ENCODE measurements around the gene SDR42E2.

Gene SDR42E2

DNA sequence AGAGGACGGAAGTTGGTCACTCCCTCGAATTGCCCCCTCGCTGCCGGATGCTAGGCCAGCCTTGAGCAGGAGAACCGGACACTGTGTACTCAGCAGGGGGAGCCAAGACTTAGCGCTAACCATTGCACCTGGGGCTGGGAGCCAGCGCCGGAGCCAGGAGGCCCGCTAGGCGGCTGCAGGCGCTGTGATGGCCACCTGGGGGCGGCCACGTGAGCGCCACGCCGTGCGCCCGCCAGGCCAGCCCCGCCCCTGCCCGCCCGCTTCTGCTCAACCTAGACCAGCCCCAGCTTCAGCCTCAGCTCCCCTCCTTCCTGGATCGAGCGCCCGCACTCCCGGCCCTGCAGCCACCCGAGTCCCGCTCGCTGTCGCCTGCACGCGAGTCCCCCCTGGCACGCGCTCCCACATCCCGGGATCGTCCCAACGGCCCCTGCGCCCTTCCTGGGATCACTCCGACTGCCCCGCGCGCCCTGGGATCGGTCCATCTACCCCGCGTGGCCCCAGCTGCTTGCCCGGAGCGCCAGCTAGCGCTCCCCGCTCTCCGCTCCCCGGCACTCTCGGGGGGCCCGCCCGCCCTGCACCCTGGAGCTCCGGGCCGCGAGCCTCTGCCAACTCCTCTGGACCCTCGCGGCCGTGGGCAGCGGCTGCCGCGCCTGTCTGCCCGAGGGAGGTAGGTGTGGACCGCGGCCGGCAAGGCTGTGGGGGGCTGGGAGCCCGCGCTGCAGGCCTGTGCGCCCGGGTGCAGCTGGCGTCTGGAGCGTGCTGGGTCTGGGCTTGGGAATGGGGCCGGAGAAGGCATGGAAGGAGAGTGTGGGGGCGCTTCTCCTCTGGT, 43.9 kb downstream of the SDR42E2 start, which contains the start of gene EEF2K:
TSS of gene EEF2K (plus strand) at position 266 of the 829 bp plus-strand sequence. CDS start 19,452 bp downstream, outside the sequence.
- TF ChIP-seq, protein P1, sequence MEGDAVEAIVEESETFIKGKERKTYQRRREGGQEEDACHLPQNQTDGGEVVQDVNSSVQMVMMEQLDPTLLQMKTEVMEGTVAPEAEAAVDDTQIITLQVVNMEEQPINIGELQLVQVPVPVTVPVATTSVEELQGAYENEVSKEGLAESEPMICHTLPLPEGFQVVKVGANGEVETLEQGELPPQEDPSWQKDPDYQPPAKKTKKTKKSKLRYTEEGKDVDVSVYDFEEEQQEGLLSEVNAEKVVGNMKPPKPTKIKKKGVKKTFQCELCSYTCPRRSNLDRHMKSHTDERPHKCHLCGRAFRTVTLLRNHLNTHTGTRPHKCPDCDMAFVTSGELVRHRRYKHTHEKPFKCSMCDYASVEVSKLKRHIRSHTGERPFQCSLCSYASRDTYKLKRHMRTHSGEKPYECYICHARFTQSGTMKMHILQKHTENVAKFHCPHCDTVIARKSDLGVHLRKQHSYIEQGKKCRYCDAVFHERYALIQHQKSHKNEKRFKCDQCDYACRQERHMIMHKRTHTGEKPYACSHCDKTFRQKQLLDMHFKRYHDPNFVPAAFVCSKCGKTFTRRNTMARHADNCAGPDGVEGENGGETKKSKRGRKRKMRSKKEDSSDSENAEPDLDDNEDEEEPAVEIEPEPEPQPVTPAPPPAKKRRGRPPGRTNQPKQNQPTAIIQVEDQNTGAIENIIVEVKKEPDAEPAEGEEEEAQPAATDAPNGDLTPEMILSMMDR (IDR thresholded peaks at IDR 0.05; ENCODE audit: insufficient read depth, low read depth, low read length, missing control alignments) = peak; percentile 74
- peak; percentile 97 for DNase-seq (ENCODE audit: low read depth)
- peak within 1 kb of the TSS; percentile 97 for H3K4me3 ChIP-seq (ENCODE audit: low read depth, low read length)

DNA sequence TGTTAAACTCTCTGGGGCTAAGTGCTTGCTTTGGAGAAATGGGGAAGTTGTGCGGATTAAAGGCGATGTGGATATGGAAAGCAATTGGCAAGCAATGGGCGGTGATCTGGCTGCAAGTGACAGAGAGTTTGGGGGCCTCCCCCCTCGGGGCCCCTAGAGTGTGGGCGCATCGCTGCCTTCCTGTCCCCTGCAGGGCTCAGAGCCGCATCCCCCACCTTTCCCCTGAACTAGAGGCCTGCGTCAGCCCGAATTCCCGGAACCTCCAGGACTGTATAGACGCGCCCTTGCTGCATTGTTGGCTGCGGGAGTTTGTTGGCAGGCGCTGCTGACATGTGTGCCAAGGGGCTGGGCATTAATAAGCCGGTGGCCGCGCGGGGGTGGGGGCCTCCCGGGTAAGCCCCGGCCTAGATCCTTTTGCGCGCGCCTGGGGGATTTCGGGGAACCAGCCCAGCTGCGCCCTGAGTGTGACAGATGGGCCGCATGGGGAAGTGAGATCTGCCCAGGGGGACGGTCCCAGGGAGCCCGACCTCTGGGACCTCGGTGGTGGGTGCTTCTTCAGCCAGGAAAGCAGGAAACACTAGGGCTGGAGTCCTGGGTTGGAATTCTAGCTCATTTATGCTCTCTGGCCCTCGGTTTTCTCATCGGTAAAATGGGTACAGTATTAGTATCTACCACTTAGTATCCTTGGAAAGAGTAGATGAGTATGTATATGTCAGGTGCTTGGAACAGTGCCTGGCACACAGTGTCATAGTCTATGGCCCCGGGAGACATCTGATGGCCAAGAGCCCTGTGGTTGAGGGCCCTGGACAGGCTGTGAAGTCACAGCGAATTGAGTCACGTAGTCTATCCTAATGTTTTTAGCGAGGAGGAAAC, 44.8 kb downstream of the SDR42E2 start:
- peak overlapping the region; percentile 97 for H3K4me3 ChIP-seq (ENCODE audit: low read depth, low read length)
- peak; percentile 75 for DNase-seq (ENCODE audit: low read depth)

DNA sequence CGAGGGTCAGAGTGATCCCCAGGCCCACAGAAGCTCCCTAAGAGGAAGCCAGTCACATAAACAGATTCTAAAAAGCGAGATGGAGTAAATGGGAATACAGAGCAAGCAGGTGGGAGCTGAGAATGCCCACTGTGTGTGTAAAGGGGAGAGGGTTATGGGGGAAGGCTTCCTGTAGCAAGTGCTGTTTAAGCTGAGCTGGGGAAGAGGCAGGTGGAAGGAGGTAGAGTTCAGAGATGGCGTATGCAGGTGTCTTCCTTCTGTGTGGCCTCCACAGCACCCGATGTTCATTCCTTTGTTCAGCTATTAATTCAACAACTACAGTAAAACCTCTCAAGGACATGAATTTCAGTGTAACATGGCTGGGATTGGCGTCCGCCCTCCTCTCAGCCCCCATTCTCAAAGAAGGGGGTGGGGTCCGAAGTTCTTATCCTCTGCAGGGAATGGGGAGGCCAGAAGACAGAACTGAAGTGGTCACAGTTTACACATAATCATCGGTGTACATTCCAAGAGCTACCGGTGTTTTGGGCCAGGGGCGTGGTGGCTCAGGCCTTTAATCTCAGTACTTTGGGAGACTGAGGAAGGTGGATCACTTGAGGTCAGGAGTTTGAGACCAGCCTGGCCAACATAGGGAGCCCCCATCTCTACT, 45.5 kb downstream of the SDR42E2 start:
- H3K4me3 ChIP-seq (ENCODE audit: low read depth, low read length) = peak overlapping the region; percentile 97
- DNase-seq (ENCODE audit: low read depth) = no peak
- TF ChIP-seq, protein P1 (IDR thresholded peaks at IDR 0.05; ENCODE audit: insufficient read depth, low read depth, low read length, missing control alignments) = no peak

More for the DNA sequence above, 44.8 kb downstream of the SDR42E2 start:
- TF ChIP-seq, protein P1 (IDR thresholded peaks at IDR 0.05; ENCODE audit: insufficient read depth, low read depth, low read length, missing control alignments) = no peak

DNA sequence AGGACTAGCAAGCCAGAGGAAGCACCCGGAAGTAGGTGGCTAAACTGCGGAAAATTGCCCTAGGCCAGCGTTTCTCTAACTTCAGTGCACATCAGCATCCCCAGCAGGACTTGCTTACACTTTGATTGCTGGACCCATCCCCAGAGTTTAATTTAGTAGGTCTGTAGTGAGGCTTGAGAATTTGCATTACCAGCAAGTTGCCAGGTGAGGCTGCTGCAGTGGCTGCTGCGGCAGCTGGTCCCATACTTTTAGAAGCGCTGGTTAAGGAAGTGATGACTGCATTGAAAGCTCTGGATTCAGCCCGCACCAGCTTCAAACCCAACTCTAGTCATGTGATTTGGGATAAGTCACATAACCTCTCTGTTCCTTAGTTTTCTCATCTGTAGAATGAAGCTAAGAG, 48.0 kb downstream of the SDR42E2 start:
- TF ChIP-seq, protein P1 (IDR thresholded peaks at IDR 0.05; ENCODE audit: insufficient read depth, low read depth, low read length, missing control alignments) = no peak
- no peak for DNase-seq (ENCODE audit: low read depth)
- H3K4me3 ChIP-seq (ENCODE audit: low read depth, low read length) = no peak overlapping the region

DNA sequence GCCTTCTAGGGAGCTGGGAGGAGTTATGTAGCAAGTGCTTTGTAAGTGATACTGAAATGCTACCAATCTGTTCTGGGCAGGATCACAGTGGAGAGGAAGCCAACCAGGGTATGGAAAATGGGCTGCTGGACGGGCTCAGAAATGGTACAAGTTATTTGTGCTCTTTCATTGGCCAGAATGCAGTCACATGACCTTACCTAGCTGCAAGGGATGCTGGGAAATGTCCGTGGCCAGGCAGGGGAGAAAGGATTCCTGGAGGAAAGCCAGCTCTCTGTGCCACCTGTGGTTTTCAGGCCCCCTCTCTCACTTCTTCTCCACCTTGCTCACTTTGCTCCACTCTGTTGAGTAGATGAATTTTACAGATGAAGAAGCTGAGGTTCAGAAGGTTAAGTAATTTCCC, 48.5 kb downstream of the SDR42E2 start:
- no peak for DNase-seq (ENCODE audit: low read depth)
- TF ChIP-seq, protein P1 (IDR thresholded peaks at IDR 0.05; ENCODE audit: insufficient read depth, low read depth, low read length, missing control alignments) = no peak
- H3K4me3 ChIP-seq (ENCODE audit: low read depth, low read length) = no peak overlapping the region

DNA sequence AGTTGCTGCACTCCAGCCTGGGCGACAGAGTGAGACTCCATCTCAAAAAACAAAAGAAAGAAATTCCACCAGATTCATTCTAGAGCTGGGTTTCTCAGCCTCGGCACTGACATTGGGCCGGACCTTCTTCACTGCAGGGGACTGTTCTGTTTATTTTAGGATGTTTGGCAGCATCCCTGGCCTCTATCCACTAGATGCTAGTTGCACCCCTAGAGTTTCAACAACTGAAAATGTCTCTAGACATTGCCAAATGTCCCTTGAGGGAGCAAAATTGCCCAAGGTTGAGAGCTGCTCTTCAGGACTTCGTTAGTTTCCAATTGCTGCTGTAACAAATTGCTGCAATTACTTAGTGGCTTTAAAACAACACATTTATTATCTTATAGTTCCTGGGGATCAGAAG, 50.9 kb downstream of the SDR42E2 start:
- no peak for DNase-seq (ENCODE audit: low read depth)
- TF ChIP-seq, protein P1 (IDR thresholded peaks at IDR 0.05; ENCODE audit: insufficient read depth, low read depth, low read length, missing control alignments) = no peak
- no peak overlapping the region for H3K4me3 ChIP-seq (ENCODE audit: low read depth, low read length)

Measured in GM12865 (cell line).